NT2/D1 (cell line): ENCODE data around the gene YAP1.

Experiments used
- YY1 ChIP-seq: IDR thresholded peaks from 2 replicates; pipeline ENCODE4 v1.6.1; 2011; ENCODE audit not compliant: insufficient read length, insufficient read depth
- ZNF274 ChIP-seq: IDR thresholded peaks from 2 replicates; pipeline ENCODE4 v1.6.1; 2011; ENCODE audit warnings: mild to moderate bottlenecking, low read depth, low read length

GRCh38 chr11:102079625-102080024, 30.6 kb upstream of the YAP1 start:
- TF ChIP-seq ZNF274 (no peak), YY1 (no peak)
